ENCODE data around the gene GPR31.

Gene GPR31

DNA sequence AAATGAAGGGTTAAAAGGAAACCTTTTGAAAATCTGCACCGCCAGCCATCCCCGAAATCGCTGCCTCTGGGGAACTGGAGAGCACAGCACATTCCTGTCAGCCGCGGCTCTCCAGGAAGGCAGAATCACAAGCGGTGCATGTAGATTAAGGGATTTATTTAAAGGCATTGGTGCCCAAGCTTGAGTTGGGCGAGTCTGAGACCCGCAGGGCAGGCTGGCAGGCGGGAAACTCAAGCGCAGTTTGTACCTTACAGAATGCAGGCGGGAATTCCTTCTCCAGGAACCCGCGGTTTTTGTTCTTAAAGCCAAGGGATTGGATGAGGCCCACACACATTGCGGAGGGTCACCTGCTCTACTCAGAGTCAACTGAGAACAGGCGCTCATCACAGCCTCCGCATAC lies 10.8 kb downstream of the GPR31 start:
- peaks cover 25% of the 10 kb centered on the region; the same call in 1 of the 2 replicates for H3K9me3 ChIP-seq (ENCODE audit: insufficient read depth, low read length)
- TF ChIP-seq ZNF274 (IDR thresholded peaks at IDR 0.05; ENCODE audit: low read depth, low read length) (no peak), SUZ12 (IDR thresholded peaks at IDR 0.05; ENCODE audit: extremely low read depth, insufficient read depth, insufficient read length) (no peak), YY1 (IDR thresholded peaks at IDR 0.05; ENCODE audit: insufficient read depth, insufficient read length) (no peak)
- peaks cover 3% of the 10 kb centered on the region for H3K27me3 ChIP-seq (ENCODE audit: insufficient read depth, insufficient read length)
- no peaks in the 10 kb centered on the region for H3K36me3 ChIP-seq (ENCODE audit: insufficient read depth, insufficient read length, low read length)
- H3K9ac ChIP-seq (ENCODE audit: insufficient read length, low read depth) = peak overlapping the region; percentile 50
- no peak overlapping the region for H3K4me3 ChIP-seq (ENCODE audit: insufficient read length, low read depth)
- DNase-seq (ENCODE audit: low read depth, low spot score) = peak; percentile 65
- H3K4me1 ChIP-seq (ENCODE audit: insufficient read depth, insufficient read length) = no peaks in the 10 kb centered on the region

DNA sequence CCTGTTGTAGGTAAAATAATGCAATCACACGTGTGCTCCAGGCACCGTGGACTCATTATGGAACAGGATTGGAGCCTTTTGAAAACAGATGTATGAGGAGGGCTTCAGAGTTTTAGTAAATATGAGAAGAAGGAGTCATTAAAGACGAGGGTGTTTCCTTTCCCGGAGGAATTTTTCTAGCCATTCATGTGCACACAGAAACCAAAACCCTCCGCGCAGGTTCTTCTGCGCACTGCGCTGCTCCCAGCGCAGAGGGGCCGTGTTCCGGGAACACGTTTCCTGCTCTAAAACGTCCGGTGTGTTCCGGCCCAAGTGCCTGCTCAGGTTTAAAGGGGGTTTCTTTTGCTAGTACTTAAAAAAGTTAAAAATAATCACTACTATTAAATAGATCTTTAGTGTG lies 11.6 kb downstream of the GPR31 start:
- Histone ChIP-seq H3K27me3 (ENCODE audit: insufficient read depth, insufficient read length) (peaks cover 3% of the 10 kb centered on the region), H3K4me3 (ENCODE audit: insufficient read length, low read depth) (no peak overlapping the region), H3K9me3 (ENCODE audit: insufficient read depth, low read length) (peaks cover 25% of the 10 kb centered on the region; the same call in 1 of the 2 replicates), H3K9ac (ENCODE audit: insufficient read length, low read depth) (no peak overlapping the region), H3K4me1 (ENCODE audit: insufficient read depth, insufficient read length) (peaks cover 3% of the 10 kb centered on the region), H3K36me3 (ENCODE audit: insufficient read depth, insufficient read length, low read length) (no peaks in the 10 kb centered on the region)
- TF ChIP-seq SUZ12 (IDR thresholded peaks at IDR 0.05; ENCODE audit: extremely low read depth, insufficient read depth, insufficient read length) = no peak
- no peak for TF ChIP-seq ZNF274 (IDR thresholded peaks at IDR 0.05; ENCODE audit: low read depth, low read length)
- no peak for TF ChIP-seq YY1 (IDR thresholded peaks at IDR 0.05; ENCODE audit: insufficient read depth, insufficient read length)
- no peak for DNase-seq (ENCODE audit: low read depth, low spot score)

- Histone ChIP-seq H3K36me3 (ENCODE audit: insufficient read depth, insufficient read length, low read length) (no peaks in the 10 kb centered on the region), H3K9me3 (ENCODE audit: insufficient read depth, low read length) (peaks cover 20% of the 10 kb centered on the region; the same call in 1 of the 2 replicates), H3K27me3 (ENCODE audit: insufficient read depth, insufficient read length) (peaks cover 3% of the 10 kb centered on the region), H3K4me3 (ENCODE audit: insufficient read length, low read depth) (no peak overlapping the region), H3K9ac (ENCODE audit: insufficient read length, low read depth) (no peak overlapping the region), H3K4me1 (ENCODE audit: insufficient read depth, insufficient read length) (peaks cover 3% of the 10 kb centered on the region)
- TF ChIP-seq ZNF274 (IDR thresholded peaks at IDR 0.05; ENCODE audit: low read depth, low read length) (no peak), SUZ12 (IDR thresholded peaks at IDR 0.05; ENCODE audit: extremely low read depth, insufficient read depth, insufficient read length) (no peak), YY1 (IDR thresholded peaks at IDR 0.05; ENCODE audit: insufficient read depth, insufficient read length) (no peak)
- DNase-seq (ENCODE audit: low read depth, low spot score) = no peak
Observed at GRCh38 chr6:167145461-167145860, 12.3 kb downstream of the GPR31 start.

GRCh38 chr6:167143041-167143440 lies 14.7 kb downstream of the GPR31 start:
- peaks cover 3% of the 10 kb centered on the region for H3K4me1 ChIP-seq (ENCODE audit: insufficient read depth, insufficient read length)
- H3K9ac ChIP-seq (ENCODE audit: insufficient read length, low read depth) = no peak overlapping the region
- H3K4me3 ChIP-seq (ENCODE audit: insufficient read length, low read depth) = no peak overlapping the region
- DNase-seq (ENCODE audit: low read depth, low spot score) = no peak
- H3K27me3 ChIP-seq (ENCODE audit: insufficient read depth, insufficient read length) = peaks cover 3% of the 10 kb centered on the region
- H3K36me3 ChIP-seq (ENCODE audit: insufficient read depth, insufficient read length, low read length) = no peaks in the 10 kb centered on the region
- no peak for TF ChIP-seq YY1 (IDR thresholded peaks at IDR 0.05; ENCODE audit: insufficient read depth, insufficient read length)
- no peak for TF ChIP-seq SUZ12 (IDR thresholded peaks at IDR 0.05; ENCODE audit: extremely low read depth, insufficient read depth, insufficient read length)
- no peak for TF ChIP-seq ZNF274 (IDR thresholded peaks at IDR 0.05; ENCODE audit: low read depth, low read length)
- H3K9me3 ChIP-seq (ENCODE audit: insufficient read depth, low read length) = peaks cover 16% of the 10 kb centered on the region; the same call in 1 of the 2 replicates

DNA sequence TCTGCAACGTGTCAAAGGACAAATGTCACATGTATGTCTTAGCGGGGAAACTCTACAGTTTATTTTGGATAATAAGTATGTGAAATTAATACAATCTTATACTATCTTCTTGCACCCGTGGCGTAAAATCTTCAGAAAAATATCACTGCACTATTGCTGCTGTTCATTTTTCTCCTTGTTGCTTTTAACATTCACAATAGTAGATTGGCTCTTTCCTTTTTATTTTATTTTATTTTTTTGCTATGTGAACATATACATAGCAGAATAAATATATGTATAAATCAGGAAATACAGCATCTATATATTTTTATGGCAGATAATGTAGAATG lies 15.4 kb downstream of the GPR31 start:
- Histone ChIP-seq H3K9me3 (ENCODE audit: insufficient read depth, low read length) (peaks cover 16% of the 10 kb centered on the region; the same call in 1 of the 2 replicates), H3K27me3 (ENCODE audit: insufficient read depth, insufficient read length) (peaks cover 3% of the 10 kb centered on the region), H3K36me3 (ENCODE audit: insufficient read depth, insufficient read length, low read length) (no peaks in the 10 kb centered on the region), H3K4me3 (ENCODE audit: insufficient read length, low read depth) (no peak overlapping the region), H3K4me1 (ENCODE audit: insufficient read depth, insufficient read length) (peaks cover 3% of the 10 kb centered on the region), H3K9ac (ENCODE audit: insufficient read length, low read depth) (no peak overlapping the region)
- DNase-seq (ENCODE audit: low read depth, low spot score) = no peak
- TF ChIP-seq ZNF274 (IDR thresholded peaks at IDR 0.05; ENCODE audit: low read depth, low read length) (no peak), YY1 (IDR thresholded peaks at IDR 0.05; ENCODE audit: insufficient read depth, insufficient read length) (no peak), SUZ12 (IDR thresholded peaks at IDR 0.05; ENCODE audit: extremely low read depth, insufficient read depth, insufficient read length) (no peak)

GRCh38 chr6:167141667-167142432 lies 15.9 kb downstream of the GPR31 start:
- peaks cover 16% of the 10 kb centered on the region; the same call in 1 of the 2 replicates for H3K9me3 ChIP-seq (ENCODE audit: insufficient read depth, low read length)
- peaks cover 3% of the 10 kb centered on the region for H3K27me3 ChIP-seq (ENCODE audit: insufficient read depth, insufficient read length)
- no peaks in the 10 kb centered on the region for H3K36me3 ChIP-seq (ENCODE audit: insufficient read depth, insufficient read length, low read length)
- peaks cover 3% of the 10 kb centered on the region for H3K4me1 ChIP-seq (ENCODE audit: insufficient read depth, insufficient read length)
- H3K4me3 ChIP-seq (ENCODE audit: insufficient read length, low read depth) = no peak overlapping the region
- no peak for TF ChIP-seq SUZ12 (IDR thresholded peaks at IDR 0.05; ENCODE audit: extremely low read depth, insufficient read depth, insufficient read length)
- DNase-seq (ENCODE audit: low read depth, low spot score) = peak; percentile 46
- peak overlapping the region; percentile 4 for H3K9ac ChIP-seq (ENCODE audit: insufficient read length, low read depth)

DNA sequence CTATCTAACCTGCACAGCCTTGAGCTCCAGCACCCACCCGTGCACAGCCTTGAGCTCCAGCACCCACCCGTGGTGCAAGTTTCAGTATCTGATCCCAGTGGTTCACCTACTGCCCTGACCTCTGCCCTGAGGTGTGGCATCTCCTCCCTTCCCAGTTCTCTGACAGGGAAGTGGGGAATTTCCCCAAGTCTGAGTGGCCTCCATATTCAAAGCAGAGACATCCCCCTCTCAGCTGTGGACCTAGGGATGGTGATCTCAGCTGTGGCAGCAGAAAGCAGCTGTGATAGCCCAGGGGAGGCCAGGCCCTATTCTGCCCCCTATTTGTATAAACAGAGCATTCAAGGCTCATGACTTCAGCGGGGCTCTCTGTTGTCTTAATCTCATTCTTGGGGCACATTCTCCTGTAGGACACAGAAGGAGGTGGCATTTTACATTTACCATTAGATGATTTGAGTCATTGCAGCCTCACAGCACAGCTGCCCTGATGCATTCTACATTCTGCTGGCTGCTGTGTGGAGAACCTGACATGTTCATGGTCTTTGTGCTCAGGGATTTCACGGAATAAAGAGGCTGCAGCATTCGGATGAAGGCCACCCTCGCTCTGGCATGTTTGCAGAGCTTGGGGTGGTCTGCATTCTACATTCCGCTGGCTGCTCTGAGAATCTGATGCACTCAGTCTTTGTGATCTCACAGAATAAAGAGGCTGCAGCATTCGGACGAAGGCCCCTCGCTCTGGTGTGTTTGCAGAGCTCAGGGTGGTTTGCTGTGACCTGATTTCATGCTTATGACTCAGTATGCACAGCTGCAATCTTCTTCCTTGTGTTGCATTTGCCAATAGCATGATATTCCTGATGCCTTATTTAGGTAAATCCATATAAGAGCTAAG lies 16.9 kb downstream of the GPR31 start:
- Histone ChIP-seq H3K9ac (ENCODE audit: insufficient read length, low read depth) (no peak overlapping the region), H3K4me3 (ENCODE audit: insufficient read length, low read depth) (no peak overlapping the region), H3K36me3 (ENCODE audit: insufficient read depth, insufficient read length, low read length) (no peaks in the 10 kb centered on the region), H3K4me1 (ENCODE audit: insufficient read depth, insufficient read length) (peaks cover 3% of the 10 kb centered on the region), H3K27me3 (ENCODE audit: insufficient read depth, insufficient read length) (peaks cover 3% of the 10 kb centered on the region), H3K9me3 (ENCODE audit: insufficient read depth, low read length) (peaks cover 16% of the 10 kb centered on the region; the same call in 1 of the 2 replicates)
- DNase-seq (ENCODE audit: low read depth, low spot score) = no peak
- TF ChIP-seq SUZ12 (IDR thresholded peaks at IDR 0.05; ENCODE audit: extremely low read depth, insufficient read depth, insufficient read length) (no peak), YY1 (IDR thresholded peaks at IDR 0.05; ENCODE audit: insufficient read depth, insufficient read length) (no peak), ZNF274 (IDR thresholded peaks at IDR 0.05; ENCODE audit: low read depth, low read length) (no peak)
